B cell (primary cell): Measurements from ENCODE around the gene RBPJL. TPM values are rescaled to one million over a fixed set of nuclear protein-coding genes. Genes with fewer than 3 reads are reported as not detected.

Source experiments
- ATAC-seq: fragments of 200-7000 bp; cut with Tn5 transposase; one replicate; pipeline ENCODE4 v1.10.0; 2021; ENCODE audit warnings: low read depth, mild to moderate bottlenecking, moderate number of reproducible peaks, moderate library complexity
- CTCF ChIA-PET: fragments of 350-600 bp; sonication (Branson Sonifier 250); formaldehyde crosslinking; loops from one replicate; lab custom pipeline; 2021; ENCODE audit warnings: antibody characterized with exemption, inconsistent platforms; lab: Charles Lee
- POLR2A ChIA-PET: fragments of 350-600 bp; sonication (Branson Sonifier 250); formaldehyde crosslinking; loops from one replicate; lab custom pipeline; 2021; ENCODE audit warnings: antibody characterized with exemption; lab: Charles Lee
- DNase-seq: peaks from one replicate; pipeline ENCODE4 v3.0.0; 2013
- H2AFZ ChIP-seq: 2 replicates; pipeline ENCODE4 v1.6.1; 2012; ENCODE audit warnings: mild to moderate bottlenecking, low read depth, low read length; ENCODE audit not compliant: insufficient read depth, poor library complexity, severe bottlenecking
- H3K27ac ChIP-seq, 2 donors: 1 replicate in 1 of 2; 2 replicates in 1 of 2; pipeline ENCODE4 v1.5.1; 2012 to 2013; ENCODE audit warnings: low read length in 2 of 2, mild to moderate bottlenecking in 2 of 2, moderate library complexity in 1 of 2
- H3K27me3 ChIP-seq, 4 experiments: fragments of 200-600 bp in 1 of 4; sonication (generic) in 1 of 4; replicated peaks in 1 of 4; 1 replicate in 2 of 4; 2 replicates in 2 of 4; pipeline versions ENCODE4 v1.6.1 to v1.7.0; 2013 to 2016; ENCODE audit warnings: low read length in 3 of 4, mild to moderate bottlenecking in 2 of 4, mixed read lengths in 1 of 4, moderate library complexity in 1 of 4; ENCODE audit not compliant: insufficient read depth in 4 of 4, control insufficient read depth in 3 of 4; ENCODE audit errors: control extremely low read depth in 1 of 4
- H3K36me3 ChIP-seq, 2 experiments: replicated peaks in 1 of 2; 1 replicate in 1 of 2; 2 replicates in 1 of 2; pipeline versions ENCODE4 v1.6.1 to v1.7.1; 2013; ENCODE audit warnings: low read length in 1 of 2; ENCODE audit not compliant: insufficient read depth in 2 of 2, control insufficient read depth in 1 of 2; ENCODE audit errors: control extremely low read depth in 1 of 2, extremely low read depth in 1 of 2
- H3K4me1 ChIP-seq, 2 donors: fragments of 200-600 bp in 1 of 2; sonication (generic) in 1 of 2; 1 replicate in 1 of 2; 2 replicates in 1 of 2; pipeline versions ENCODE4 v1.5.1 to v1.6.1; 2013 to 2017; ENCODE audit warnings: low read length in 2 of 2; ENCODE audit not compliant: control insufficient read depth in 2 of 2, insufficient read depth in 2 of 2
- H3K4me2 ChIP-seq: replicated peaks from 2 replicates; pipeline ENCODE3; 2012; ENCODE audit warnings: mild to moderate bottlenecking, low read depth, low read length; ENCODE audit not compliant: poor library complexity, severe bottlenecking
- H3K4me3 ChIP-seq, 5 experiments: fragments of 200-600 bp in 1 of 5; sonication (generic) in 1 of 5; 1 replicate in 3 of 5; 2 replicates in 2 of 5; pipeline versions ENCODE4 v1.5.1 to v1.7.0; 2011 to 2016; ENCODE audit warnings: low read length in 4 of 5, mild to moderate bottlenecking in 4 of 5, low read depth in 2 of 5, control low read depth in 1 of 5, moderate library complexity in 1 of 5; ENCODE audit not compliant: insufficient read depth in 1 of 5; ENCODE audit errors: control extremely low read depth in 1 of 5, extremely low read depth in 1 of 5
- H3K79me2 ChIP-seq: fragments of 200-600 bp; sonication (generic); one replicate; pipeline ENCODE4 v1.6.0; 2016; ENCODE audit warnings: low read length; ENCODE audit not compliant: control insufficient read depth, insufficient read depth
- H3K9ac ChIP-seq: fragments of 200-600 bp; sonication (generic); 2 replicates; pipeline ENCODE4 v1.6.1; 2017; ENCODE audit warnings: mild to moderate bottlenecking, low read length, moderate library complexity
- H3K9me3 ChIP-seq, 3 donors: one replicate each; pipeline versions ENCODE4 v1.6.1 to v1.7.1; 2013; ENCODE audit warnings: low read length in 2 of 3; ENCODE audit not compliant: control insufficient read depth in 2 of 3, insufficient read depth in 1 of 3; ENCODE audit errors: control extremely low read depth in 1 of 3
- H4K20me1 ChIP-seq: 2 replicates; pipeline ENCODE4 v1.6.0; 2012; ENCODE audit warnings: mild to moderate bottlenecking, low read length; ENCODE audit not compliant: insufficient read depth, control insufficient read depth, poor library complexity, severe bottlenecking
- H3K27ac Mint-ChIP-seq: one replicate; pipeline ENCODE4 v1.8.0; 2021; ENCODE audit warnings: mixed read lengths
- H3K27me3 Mint-ChIP-seq: one replicate; pipeline ENCODE4 v1.8.0; 2021; ENCODE audit warnings: mixed read lengths
- H3K4me1 Mint-ChIP-seq: one replicate; pipeline ENCODE4 v1.8.0; 2021; ENCODE audit warnings: mixed read lengths
- H3K4me3 Mint-ChIP-seq: one replicate; pipeline ENCODE4 v1.8.0; 2021; ENCODE audit warnings: mixed read lengths
- H3K9me3 Mint-ChIP-seq: one replicate; pipeline ENCODE4 v1.8.0; 2022; ENCODE audit warnings: mixed read lengths; ENCODE audit not compliant: insufficient read depth
- EZH2 ChIP-seq: IDR thresholded peaks from 2 replicates; pipeline ENCODE4 v1.6.1; 2012; ENCODE audit warnings: borderline replicate concordance, low read depth, mild to moderate bottlenecking, moderate library complexity, low read length; ENCODE audit not compliant: insufficient read depth, poor library complexity, severe bottlenecking
- WGBS: methylation state at CpG from one replicate; pipeline ENCODE4 v1.1.5; 2013; ENCODE audit warnings: missing lambda C conversion rate; ENCODE audit not compliant: insufficient coverage; 5-methylcytosine and 5-hydroxymethylcytosine counted together
- intact Hi-C: fragments of 100-400 bp; cut with micrococcal nuclease; formaldehyde crosslinking; loops from one replicate; pipeline ENCODE4 v1.10.0; 2022
- polyA plus RNA-seq: library from polyadenylated mRNA; depleted of rRNA; stranded (reverse); fragments of >200 nt; gene quantifications from 2 replicates; pipeline ENCODE4 v1.2.3, GENCODE V29; 2012
- total RNA-seq, 2 donors: library from RNA; stranded (reverse); fragments of 120-200 nt in 1 of 2; gene quantifications; 1 replicate in 1 of 2; 2 replicates in 1 of 2; pipeline versions ENCODE4 v1.2.3 to v1.2.4, GENCODE V29; 2013 to 2022
- TF ChIP-seq, protein P1 (sequence below): fragments of 200-600 bp; IDR thresholded peaks from one replicate; pipeline ENCODE4 v1.8.0; 2022; ENCODE audit warnings: antibody characterized with exemption, mild to moderate bottlenecking

Gene RBPJL
- total and polyA plus RNA-seq, 2 donors (not counting 1 experiment from before 2014, with no cell fraction given), result not detected

DNA sequence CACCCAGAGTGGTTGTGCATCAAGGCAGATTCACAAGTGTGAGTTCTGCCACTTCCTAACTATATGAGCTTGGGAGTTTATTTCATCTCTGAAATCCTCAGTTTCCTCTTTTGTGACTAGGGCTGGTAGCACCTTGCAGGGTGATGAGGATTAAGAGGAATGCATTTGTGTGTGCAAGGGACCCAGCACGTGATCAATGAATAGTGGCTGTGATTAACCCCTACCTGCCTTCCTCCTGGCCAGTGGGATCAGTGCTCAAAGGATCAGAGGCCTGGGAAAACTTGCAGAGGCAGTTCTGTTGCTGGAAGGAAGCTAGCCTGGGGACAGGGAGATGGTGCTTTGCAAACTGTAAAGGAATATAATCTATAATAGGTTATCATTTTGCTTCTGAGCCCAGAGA, 34.3 kb downstream of the RBPJL start:
- intact Hi-C loops, result no loop called here
- DNase-seq (no peak), ATAC-seq (no peak)
- no peaks in the 10 kb centered on the region for H4K20me1 ChIP-seq
- no peak overlapping the region for H3K4me3 ChIP-seq
- Mint-ChIP-seq H3K4me1 (no peaks in the 10 kb centered on the region), H3K27me3 (peaks cover 12% of the 10 kb centered on the region), H3K27ac (no peak overlapping the region), H3K4me3 (no peak overlapping the region), H3K9me3 (no peaks in the 10 kb centered on the region)
- no peak for TF ChIP-seq EZH2
- TF ChIP-seq, protein P1, sequence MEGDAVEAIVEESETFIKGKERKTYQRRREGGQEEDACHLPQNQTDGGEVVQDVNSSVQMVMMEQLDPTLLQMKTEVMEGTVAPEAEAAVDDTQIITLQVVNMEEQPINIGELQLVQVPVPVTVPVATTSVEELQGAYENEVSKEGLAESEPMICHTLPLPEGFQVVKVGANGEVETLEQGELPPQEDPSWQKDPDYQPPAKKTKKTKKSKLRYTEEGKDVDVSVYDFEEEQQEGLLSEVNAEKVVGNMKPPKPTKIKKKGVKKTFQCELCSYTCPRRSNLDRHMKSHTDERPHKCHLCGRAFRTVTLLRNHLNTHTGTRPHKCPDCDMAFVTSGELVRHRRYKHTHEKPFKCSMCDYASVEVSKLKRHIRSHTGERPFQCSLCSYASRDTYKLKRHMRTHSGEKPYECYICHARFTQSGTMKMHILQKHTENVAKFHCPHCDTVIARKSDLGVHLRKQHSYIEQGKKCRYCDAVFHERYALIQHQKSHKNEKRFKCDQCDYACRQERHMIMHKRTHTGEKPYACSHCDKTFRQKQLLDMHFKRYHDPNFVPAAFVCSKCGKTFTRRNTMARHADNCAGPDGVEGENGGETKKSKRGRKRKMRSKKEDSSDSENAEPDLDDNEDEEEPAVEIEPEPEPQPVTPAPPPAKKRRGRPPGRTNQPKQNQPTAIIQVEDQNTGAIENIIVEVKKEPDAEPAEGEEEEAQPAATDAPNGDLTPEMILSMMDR, result no peak
- no peak overlapping the region for H3K4me2 ChIP-seq
- no peaks in the 10 kb centered on the region for H3K36me3 ChIP-seq
- peaks cover 1% of the 10 kb centered on the region in 2 donors for H3K4me1 ChIP-seq
- CTCF ChIA-PET, result interaction anchor here (0.8 to 1.8 kb wide), 4 partner anchors 22 to 109 kb away, joined by 3 to 4 read pairs (median 3); partner anchors contain the start of gene SYS1
- no peaks in the 10 kb centered on the region for H3K79me2 ChIP-seq
- H3K27ac ChIP-seq, result no peak overlapping the region
- WGBS, result 60% methylated on average over 1 of the region's 1 CpG
- H3K27me3 ChIP-seq, result peaks cover 0 to 17% (median 0%) of the 10 kb centered on the region in 4 experiments
- H3K9ac ChIP-seq, result no peak overlapping the region
- H2AFZ ChIP-seq, result no peak overlapping the region
- POLR2A ChIA-PET, result no interaction called here
- no peaks in the 10 kb centered on the region for H3K9me3 ChIP-seq

- Histone ChIP-seq H3K27me3 (peaks cover 0 to 23% (median 0%) of the 10 kb centered on the region in 4 experiments), H3K4me2 (no peak overlapping the region), H3K9ac (no peak overlapping the region), H3K36me3 (no peaks in the 10 kb centered on the region), H4K20me1 (no peaks in the 10 kb centered on the region), H3K9me3 (no peaks in the 10 kb centered on the region), H3K27ac (no peak overlapping the region), H2AFZ (no peak overlapping the region), H3K4me3 (no peak overlapping the region), H3K79me2 (no peaks in the 10 kb centered on the region), H3K4me1 (peaks cover 7% of the 10 kb centered on the region in 2 donors)
- H3K4me1 Mint-ChIP-seq, result no peaks in the 10 kb centered on the region
- 93% methylated on average over 3 of the region's 3 CpGs for WGBS
- ChIA-PET POLR2A (no interaction called here), CTCF (interaction anchor here (0.8 to 1.8 kb wide), 3 partner anchors 21 to 109 kb away, joined by 3 to 4 read pairs (median 3); partner anchors contain the start of gene SYS1)
- peaks cover 16% of the 10 kb centered on the region for H3K27me3 Mint-ChIP-seq
- H3K4me3 Mint-ChIP-seq, result no peak overlapping the region
- no peak overlapping the region for H3K27ac Mint-ChIP-seq
- TF ChIP-seq, protein P1, result no peak
- no peak for TF ChIP-seq EZH2
- intact Hi-C loops, result no loop called here
- ATAC-seq (no peak), DNase-seq (no peak)
- H3K9me3 Mint-ChIP-seq, result no peaks in the 10 kb centered on the region
Measured at GRCh38 chr20:45341579-45341938, 34.9 kb downstream of the RBPJL start.
